A673 (cell line): ENCODE measurements around the gene CIROP. TPM values are rescaled to one million over a fixed set of nuclear protein-coding genes. Genes with fewer than 3 reads are reported as not detected.

ENCODE experiments used
- BruUV-seq: library from RNA; stranded (reverse); fragments of 400-500 nt; replicated peaks from 2 replicates; lab custom pipeline; 2021; lab: Mats Ljungman, UMichigan
- CTCF ChIA-PET: fragments of 300-600 bp; sonication (Branson Sonifier 250); formaldehyde crosslinking; loops from one replicate; lab custom pipeline; 2022; ENCODE audit warnings: antibody characterized with exemption; lab: Charles Lee
- POLR2A ChIA-PET: fragments of 300-600 bp; sonication (Branson Sonifier 250); formaldehyde crosslinking; loops from one replicate; lab custom pipeline; 2022; ENCODE audit warnings: antibody characterized with exemption; ENCODE audit not compliant: low non-redundant PET; lab: Charles Lee
- DNase-seq: peaks from one replicate; pipeline ENCODE4 v3.0.0-alpha.2; 2015; ENCODE audit warnings: low spot score
- H3K27ac ChIP-seq: fragments of 200-600 bp; sonication (generic); 2 replicates; pipeline ENCODE4 v1.5.1; 2016; ENCODE audit warnings: mixed run types, low read depth, mild to moderate bottlenecking, mixed read lengths, antibody characterized with exemption, low read length; ENCODE audit not compliant: poor library complexity, severe bottlenecking
- H3K27me3 ChIP-seq: fragments of 200-600 bp; sonication (generic); replicated peaks from 2 replicates; pipeline ENCODE4 v1.6.1; 2017; ENCODE audit warnings: mixed run types, low read depth, mild to moderate bottlenecking, mixed read lengths, antibody characterized with exemption, low read length; ENCODE audit not compliant: insufficient read depth, poor library complexity
- H3K36me3 ChIP-seq: fragments of 200-600 bp; sonication (generic); 2 replicates; pipeline ENCODE4 v1.6.1; 2016; ENCODE audit warnings: mixed run types, mild to moderate bottlenecking, mixed read lengths, antibody characterized with exemption, low read length; ENCODE audit not compliant: insufficient read depth, poor library complexity, severe bottlenecking
- H3K4me1 ChIP-seq: fragments of 200-600 bp; sonication (generic); 2 replicates; pipeline ENCODE4 v1.6.1; 2017; ENCODE audit warnings: mixed run types, mild to moderate bottlenecking, mixed read lengths, antibody characterized with exemption, low read length; ENCODE audit not compliant: insufficient read depth, poor library complexity, severe bottlenecking
- H3K4me3 ChIP-seq: fragments of 200-600 bp; sonication (generic); 2 replicates; pipeline ENCODE4 v1.5.1; 2016; ENCODE audit warnings: low read depth, mixed run types, mild to moderate bottlenecking, mixed read lengths, low read length; ENCODE audit not compliant: poor library complexity, severe bottlenecking
- H3K9me3 ChIP-seq: fragments of 200-600 bp; sonication (generic); 2 replicates; pipeline ENCODE4 v1.6.1; 2016; ENCODE audit warnings: mixed run types, low read depth, mild to moderate bottlenecking, mixed read lengths, antibody characterized with exemption, low read length; ENCODE audit not compliant: poor library complexity, severe bottlenecking
- CTCF ChIP-seq: fragments of 300-800, 200-600 bp; sonication (generic); conservative IDR thresholded peaks from 2 replicates; pipeline ENCODE4 v1.5.1; 2017; ENCODE audit warnings: low read depth, mild to moderate bottlenecking, antibody characterized with exemption, low read length, moderate library complexity, mixed read lengths
- EZH2 ChIP-seq: fragments of 200-600 bp; sonication (generic); IDR thresholded peaks from 2 replicates; pipeline ENCODE4 v1.6.1; 2017; ENCODE audit warnings: borderline replicate concordance, low read depth, mild to moderate bottlenecking, mixed read lengths, antibody characterized with exemption, low read length; ENCODE audit not compliant: poor library complexity, severe bottlenecking
- intact Hi-C: fragments of 100-400 bp; cut with micrococcal nuclease; formaldehyde crosslinking; loops from one replicate; pipeline ENCODE4 v1.10.0; 2022; ENCODE audit not compliant: unreplicated experiment
- total RNA-seq: library from RNA; stranded (reverse); gene quantifications from 2 replicates; pipeline ENCODE4 v1.2.3, GENCODE V29; 2021

CIROP gene
- total RNA-seq, 1 experiment from 2014 or later, result not detected

- BruUV-seq, result no TSS peak
- Histone ChIP-seq H3K36me3 (peaks cover 82% of the 10 kb centered on the region), H3K4me3 (no peak overlapping the region), H3K4me1 (peaks cover 11% of the 10 kb centered on the region), H3K27me3 (no peaks in the 10 kb centered on the region), H3K9me3 (no peaks in the 10 kb centered on the region), H3K27ac (no peak overlapping the region)
- no peak for TF ChIP-seq CTCF
- TF ChIP-seq EZH2, result no peak
- ChIA-PET CTCF (no interaction called here), POLR2A (interaction anchor here (0.6 kb wide), 1 partner anchor 465 kb away, joined by 3 read pairs; no protein-coding TSS in a partner anchor)
- intact Hi-C loops, result no loop called here
- DNase-seq, result no peak
These were observed 14.5 kb downstream of the CIROP start for GRCh38 chr14:23090254-23090636.

- BruUV-seq, result no TSS peak
- CTCF ChIA-PET, result no interaction called here
- DNase-seq, result no peak
- H3K27ac ChIP-seq, result no peak overlapping the region
- intact Hi-C loops, result no loop called here
- no peaks in the 10 kb centered on the region for H3K9me3 ChIP-seq
- POLR2A ChIA-PET, result interaction anchor here (0.6 kb wide), 1 partner anchor 466 kb away, joined by 3 read pairs; no protein-coding TSS in a partner anchor
- H3K36me3 ChIP-seq, result peaks cover 88% of the 10 kb centered on the region
- TF ChIP-seq EZH2 (no peak), CTCF (no peak)
- H3K4me1 ChIP-seq, result peaks cover 11% of the 10 kb centered on the region
- no peak overlapping the region for H3K4me3 ChIP-seq
- H3K27me3 ChIP-seq, result no peaks in the 10 kb centered on the region
These were observed 15.1 kb downstream of the CIROP start for GRCh38 chr14:23089498-23090253.

GRCh38 chr14:23086565-23086964 is 18.2 kb downstream of the CIROP start:
- TF ChIP-seq EZH2 (no peak), CTCF (no peak)
- BruUV-seq, result no TSS peak
- POLR2A ChIA-PET, result no interaction called here
- peaks cover 94% of the 10 kb centered on the region for H3K36me3 ChIP-seq
- DNase-seq, result no peak
- H3K4me1 ChIP-seq, result no peaks in the 10 kb centered on the region
- H3K9me3 ChIP-seq, result no peaks in the 10 kb centered on the region
- CTCF ChIA-PET, result interaction anchor here (0.5 kb wide), 1 partner anchor 1002 kb away, joined by 4 read pairs; no protein-coding TSS in a partner anchor
- intact Hi-C loops, result no loop called here
- no peak overlapping the region for H3K4me3 ChIP-seq
- no peaks in the 10 kb centered on the region for H3K27me3 ChIP-seq
- no peak overlapping the region for H3K27ac ChIP-seq
